ENCODE measurements around the gene ANKS1A. TPM values are rescaled to one million over a fixed set of nuclear protein-coding genes. Genes with fewer than 3 reads are reported as not detected.

Gene ANKS1A
- total RNA-seq, 2 donors from 2014 or later: 34.9 to 36.4 TPM

DNA sequence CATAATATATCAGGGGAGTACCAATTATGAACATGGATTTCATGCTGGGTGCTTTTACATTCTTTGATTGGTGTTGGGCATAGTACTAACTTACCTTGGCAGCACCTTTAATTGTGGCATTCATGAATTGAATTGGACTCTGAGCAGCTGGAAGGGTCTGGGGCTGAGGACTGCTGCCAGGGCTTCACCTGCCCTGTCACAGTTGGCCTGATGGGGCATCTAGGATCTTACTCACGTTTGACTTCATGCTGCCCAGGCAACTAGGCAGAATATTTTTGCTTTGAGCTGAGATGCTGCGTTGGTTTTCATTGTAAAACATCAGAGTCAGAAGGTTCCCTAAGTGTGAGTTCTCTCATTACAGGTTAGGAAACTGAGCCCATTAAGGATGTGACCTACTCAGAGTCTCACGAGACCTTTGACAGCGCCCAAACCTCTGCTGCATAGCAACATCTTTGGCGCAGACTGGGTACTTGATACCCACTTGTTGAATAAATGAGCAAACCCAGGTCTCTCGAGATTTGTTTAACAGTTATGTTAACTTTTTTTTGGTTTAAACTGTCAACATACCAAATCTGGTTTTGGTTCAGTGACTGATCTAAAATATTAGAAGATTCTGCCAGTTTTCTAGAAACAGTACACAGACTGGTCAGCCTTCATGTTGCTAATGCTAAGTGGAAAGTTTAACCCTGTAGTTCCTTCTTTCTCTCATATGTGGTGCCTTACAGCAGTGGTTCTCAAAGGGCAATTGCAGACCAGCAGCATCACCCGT is 147.2 kb downstream of the ANKS1A start:
- Histone ChIP-seq H3K36me3 (ENCODE audit: control insufficient read depth, insufficient read depth, low read length) (peaks cover 3% of the 10 kb centered on the region), H3K9ac (ENCODE audit: extremely low read depth, low read length, poor library complexity, severe bottlenecking) (no peak overlapping the region), H3K9me3 (ENCODE audit: control insufficient read depth, low read length) (no peaks in the 10 kb centered on the region), H3K4me1 (ENCODE audit: control insufficient read depth, insufficient read depth, low read length) (peaks cover 10% of the 10 kb centered on the region), H3K27me3 (ENCODE audit: control insufficient read depth, insufficient read depth, low read length, poor library complexity, severe bottlenecking) (no peaks in the 10 kb centered on the region), H3K27ac (ENCODE audit: low read depth, low read length) (no peak overlapping the region), H3K4me3 (ENCODE audit: low read length) (no peak overlapping the region)
- H3K27ac Mint-ChIP-seq: no peak overlapping the region
- TF ChIP-seq, protein P1, sequence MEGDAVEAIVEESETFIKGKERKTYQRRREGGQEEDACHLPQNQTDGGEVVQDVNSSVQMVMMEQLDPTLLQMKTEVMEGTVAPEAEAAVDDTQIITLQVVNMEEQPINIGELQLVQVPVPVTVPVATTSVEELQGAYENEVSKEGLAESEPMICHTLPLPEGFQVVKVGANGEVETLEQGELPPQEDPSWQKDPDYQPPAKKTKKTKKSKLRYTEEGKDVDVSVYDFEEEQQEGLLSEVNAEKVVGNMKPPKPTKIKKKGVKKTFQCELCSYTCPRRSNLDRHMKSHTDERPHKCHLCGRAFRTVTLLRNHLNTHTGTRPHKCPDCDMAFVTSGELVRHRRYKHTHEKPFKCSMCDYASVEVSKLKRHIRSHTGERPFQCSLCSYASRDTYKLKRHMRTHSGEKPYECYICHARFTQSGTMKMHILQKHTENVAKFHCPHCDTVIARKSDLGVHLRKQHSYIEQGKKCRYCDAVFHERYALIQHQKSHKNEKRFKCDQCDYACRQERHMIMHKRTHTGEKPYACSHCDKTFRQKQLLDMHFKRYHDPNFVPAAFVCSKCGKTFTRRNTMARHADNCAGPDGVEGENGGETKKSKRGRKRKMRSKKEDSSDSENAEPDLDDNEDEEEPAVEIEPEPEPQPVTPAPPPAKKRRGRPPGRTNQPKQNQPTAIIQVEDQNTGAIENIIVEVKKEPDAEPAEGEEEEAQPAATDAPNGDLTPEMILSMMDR (conservative IDR thresholded peaks at IDR 0.05): no peak
- no peak overlapping the region for H3K4me3 Mint-ChIP-seq
- H3K4me1 Mint-ChIP-seq: peaks cover 40% of the 10 kb centered on the region
- 85 to 97% methylated on average over 5 to 7 of the region's 7 CpGs for WGBS, 2 experiments (ENCODE audit: insufficient coverage in 1 of 2, insufficient read length in 1 of 2)
- H3K36me3 Mint-ChIP-seq (ENCODE audit: low read depth): peaks cover 8% of the 10 kb centered on the region
- H3K9me3 Mint-ChIP-seq: no peaks in the 10 kb centered on the region
- H3K27me3 Mint-ChIP-seq (ENCODE audit: insufficient read depth): no peaks in the 10 kb centered on the region
- no peak for DNase-seq

DNA sequence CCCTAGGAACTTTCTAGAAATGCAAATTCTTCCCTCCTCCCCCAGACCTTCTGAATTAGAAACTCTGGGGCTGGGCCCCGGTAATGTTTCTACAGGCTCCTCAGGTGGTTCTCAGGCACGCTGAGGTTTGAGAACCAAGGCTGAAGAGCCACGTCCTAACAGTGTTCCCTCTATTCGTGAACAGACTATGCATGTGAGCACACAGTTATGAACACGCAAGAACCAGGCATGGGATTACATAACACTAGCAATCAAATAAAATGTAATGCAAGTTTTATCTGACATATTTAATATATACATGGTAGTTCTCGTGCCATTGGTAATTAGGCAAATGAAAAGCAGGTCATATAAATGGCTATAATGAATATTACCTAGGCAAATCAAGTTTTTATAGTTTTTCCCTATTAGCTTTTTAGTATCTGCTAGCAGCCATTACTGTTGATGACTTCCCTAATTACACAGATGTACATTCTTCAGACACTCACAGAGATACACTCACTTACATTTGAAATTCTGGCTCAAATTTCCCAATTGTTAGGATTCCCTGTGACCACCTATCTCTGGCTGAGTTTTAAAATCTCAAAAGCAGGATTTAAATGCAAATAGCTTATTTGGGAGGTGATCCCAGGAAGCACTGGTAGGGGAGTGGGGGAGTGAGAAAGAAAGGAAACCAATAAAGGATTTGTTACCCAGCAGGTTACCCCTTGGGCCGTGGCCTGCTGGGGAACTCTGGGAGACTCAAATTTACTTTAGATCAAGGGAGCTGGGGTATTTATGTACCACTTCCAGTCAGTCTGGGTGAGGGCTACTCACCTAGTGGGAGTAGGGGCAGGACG is 148.0 kb downstream of the ANKS1A start:
- peaks cover 40% of the 10 kb centered on the region for H3K4me1 Mint-ChIP-seq
- no peaks in the 10 kb centered on the region for H3K27me3 ChIP-seq (ENCODE audit: control insufficient read depth, insufficient read depth, low read length, poor library complexity, severe bottlenecking)
- peaks cover 10% of the 10 kb centered on the region for H3K4me1 ChIP-seq (ENCODE audit: control insufficient read depth, insufficient read depth, low read length)
- H3K36me3 Mint-ChIP-seq (ENCODE audit: low read depth): peaks cover 13% of the 10 kb centered on the region
- WGBS, 2 experiments (ENCODE audit: insufficient coverage in 1 of 2, insufficient read length in 1 of 2): 41 to 66% methylated on average over 4 to 8 of the region's 8 CpGs
- peak; percentile 52 for DNase-seq
- no peak overlapping the region for H3K4me3 ChIP-seq (ENCODE audit: low read length)
- no peaks in the 10 kb centered on the region for H3K9me3 Mint-ChIP-seq
- TF ChIP-seq, protein P1 (conservative IDR thresholded peaks at IDR 0.05): no peak
- no peak overlapping the region for H3K27ac ChIP-seq (ENCODE audit: low read depth, low read length)
- peak overlapping the region; percentile 87 for H3K27ac Mint-ChIP-seq
- H3K4me3 Mint-ChIP-seq: no peak overlapping the region
- no peak overlapping the region for H3K9ac ChIP-seq (ENCODE audit: extremely low read depth, low read length, poor library complexity, severe bottlenecking)
- no peaks in the 10 kb centered on the region for H3K27me3 Mint-ChIP-seq (ENCODE audit: insufficient read depth)
- H3K36me3 ChIP-seq (ENCODE audit: control insufficient read depth, insufficient read depth, low read length): peaks cover 2% of the 10 kb centered on the region
- no peaks in the 10 kb centered on the region for H3K9me3 ChIP-seq (ENCODE audit: control insufficient read depth, low read length)

DNA sequence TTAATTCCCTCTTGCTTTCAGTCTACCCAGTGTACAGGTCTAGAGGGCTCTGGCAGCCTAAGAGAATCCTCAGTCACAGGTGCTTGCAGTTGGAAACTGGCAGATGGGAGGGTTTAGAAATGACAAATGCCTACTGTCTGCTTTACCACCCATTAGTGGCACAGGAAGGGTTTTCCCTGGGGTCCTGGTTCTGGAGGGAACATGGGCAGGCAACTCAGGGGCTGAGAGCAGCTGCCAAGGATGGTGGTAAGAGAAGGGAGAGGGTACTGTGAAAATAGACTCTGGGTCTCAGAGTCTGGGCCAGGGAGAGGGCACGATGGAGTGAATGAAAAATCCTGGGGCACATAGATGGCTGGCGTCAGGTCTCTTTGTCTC is 148.6 kb downstream of the ANKS1A start:
- H3K36me3 ChIP-seq (ENCODE audit: control insufficient read depth, insufficient read depth, low read length): no peaks in the 10 kb centered on the region
- Mint-ChIP-seq H3K27me3 (ENCODE audit: insufficient read depth) (no peaks in the 10 kb centered on the region), H3K9me3 (no peaks in the 10 kb centered on the region), H3K4me1 (peaks cover 44% of the 10 kb centered on the region), H3K27ac (peak overlapping the region; percentile 87), H3K4me3 (no peak overlapping the region), H3K36me3 (ENCODE audit: low read depth) (peaks cover 16% of the 10 kb centered on the region)
- TF ChIP-seq, protein P1 (conservative IDR thresholded peaks at IDR 0.05): no peak
- no peaks in the 10 kb centered on the region for H3K27me3 ChIP-seq (ENCODE audit: control insufficient read depth, insufficient read depth, low read length, poor library complexity, severe bottlenecking)
- H3K9me3 ChIP-seq (ENCODE audit: control insufficient read depth, low read length): no peaks in the 10 kb centered on the region
- WGBS, 2 experiments (ENCODE audit: insufficient coverage in 1 of 2, insufficient read length in 1 of 2): 52 to 81% methylated on average over 2 of the region's 2 CpGs
- no peak overlapping the region for H3K9ac ChIP-seq (ENCODE audit: extremely low read depth, low read length, poor library complexity, severe bottlenecking)
- no peak for DNase-seq
- peak overlapping the region; percentile 12 for H3K27ac ChIP-seq (ENCODE audit: low read depth, low read length)
- no peak overlapping the region for H3K4me3 ChIP-seq (ENCODE audit: low read length)
- peaks cover 10% of the 10 kb centered on the region for H3K4me1 ChIP-seq (ENCODE audit: control insufficient read depth, insufficient read depth, low read length)

All from endodermal cell (in vitro differentiated cells).